Superior temporal gyrus (tissue), 1 donor: ENCODE data around the gene TYRO3.

Experiments
- DNase-seq: peaks from one replicate; pipeline ENCODE4 v3.0.0-alpha.2; 2016; ENCODE audit errors: extremely low spot score

TYRO3 gene

DNA sequence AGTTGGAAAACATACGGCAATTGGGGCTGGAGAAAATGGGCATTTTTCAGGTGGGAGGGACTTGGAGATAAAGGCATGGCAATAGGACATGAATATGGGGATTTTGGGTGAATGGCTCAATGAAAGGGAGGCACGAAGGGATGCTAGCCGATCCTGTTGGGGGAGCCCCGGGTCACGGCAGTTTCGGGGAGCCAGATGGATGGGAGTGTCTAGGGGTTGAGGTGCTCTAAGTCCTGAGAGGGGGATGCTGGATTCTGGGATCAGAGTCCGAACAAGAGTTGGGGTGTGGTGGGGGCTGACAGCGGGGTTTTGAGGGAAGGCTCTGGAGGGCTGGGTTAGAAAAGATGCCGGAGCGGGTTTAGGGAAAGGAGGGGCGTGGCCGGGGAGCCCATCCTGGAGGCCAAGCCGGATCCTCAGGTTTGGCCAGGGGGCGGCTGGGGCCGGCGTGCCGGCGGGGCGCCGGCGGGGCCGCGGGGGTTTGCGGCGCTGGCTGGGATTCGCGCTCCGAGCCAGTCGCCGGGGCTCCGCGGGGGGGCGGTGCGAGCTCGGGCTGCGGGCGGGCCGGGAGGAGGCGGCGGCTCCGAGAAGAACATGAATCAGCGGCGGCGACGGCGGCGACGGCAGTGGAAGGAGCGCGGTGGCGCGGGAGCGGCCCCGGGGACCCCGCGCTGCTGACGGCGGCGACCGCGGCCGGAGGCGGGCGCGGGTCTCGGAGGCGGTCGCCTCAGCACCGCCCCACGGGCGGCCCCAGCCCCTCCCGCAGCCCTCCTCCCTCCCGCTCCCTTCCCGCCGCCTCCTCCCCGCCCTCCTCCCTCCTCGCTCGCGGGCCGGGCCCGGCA, at the start of gene TYRO3:
TYRO3 (plus strand) TSS at position 813 of the 839 bp plus-strand sequence. CDS start 46 bp downstream, outside the sequence.
- DNase-seq, result peak; percentile 60

DNA sequence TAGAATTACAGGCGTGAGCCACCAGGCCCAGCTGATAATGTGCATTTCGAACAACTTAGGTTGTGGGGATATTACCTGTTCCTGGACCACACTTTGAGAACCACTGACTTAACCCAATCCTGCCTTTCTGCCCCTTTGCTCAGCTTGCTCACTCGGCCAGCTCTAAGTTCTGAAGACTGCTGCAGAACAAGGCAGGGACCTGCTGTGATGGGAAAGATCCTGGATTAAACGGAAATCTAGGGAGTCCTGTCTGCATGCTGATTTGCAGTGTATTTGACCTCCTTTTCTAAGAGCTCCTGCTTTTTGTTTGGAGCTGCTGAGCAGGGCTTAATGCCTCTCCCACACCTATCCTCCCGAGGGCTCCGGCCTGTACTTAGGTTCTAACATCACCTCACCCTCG, 48.3 kb upstream of the TYRO3 start:
- DNase-seq, result no peak

DNA sequence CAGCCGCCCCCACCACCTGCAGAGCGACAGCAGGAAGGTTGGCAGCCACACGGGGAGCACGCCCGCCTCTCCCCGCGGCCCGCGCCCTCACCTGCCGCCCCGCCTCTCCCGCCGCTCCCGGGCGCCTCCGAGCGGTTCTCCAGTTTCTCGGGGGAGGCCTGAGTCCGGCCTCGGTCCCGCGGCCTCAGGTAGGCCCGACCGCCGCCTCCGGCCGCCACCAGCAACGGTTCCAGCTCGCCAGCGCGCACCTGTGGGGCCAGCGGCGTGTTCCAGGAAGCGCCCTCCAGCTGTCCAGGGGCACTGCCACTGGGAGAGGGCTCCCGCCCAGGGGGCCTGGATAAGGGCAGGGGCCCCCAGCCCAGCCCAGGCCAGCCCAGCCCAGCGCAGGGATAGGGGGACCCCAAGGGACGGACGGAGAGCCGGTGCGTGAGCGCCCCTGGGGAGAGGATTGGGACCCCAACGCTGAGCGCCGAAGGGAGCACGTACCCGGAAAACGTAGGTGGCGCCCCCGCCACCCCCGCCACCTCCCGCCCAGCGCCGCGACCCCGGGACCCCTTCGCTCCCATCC, 47.6 kb upstream of the TYRO3 start:
- no peak for DNase-seq

DNA sequence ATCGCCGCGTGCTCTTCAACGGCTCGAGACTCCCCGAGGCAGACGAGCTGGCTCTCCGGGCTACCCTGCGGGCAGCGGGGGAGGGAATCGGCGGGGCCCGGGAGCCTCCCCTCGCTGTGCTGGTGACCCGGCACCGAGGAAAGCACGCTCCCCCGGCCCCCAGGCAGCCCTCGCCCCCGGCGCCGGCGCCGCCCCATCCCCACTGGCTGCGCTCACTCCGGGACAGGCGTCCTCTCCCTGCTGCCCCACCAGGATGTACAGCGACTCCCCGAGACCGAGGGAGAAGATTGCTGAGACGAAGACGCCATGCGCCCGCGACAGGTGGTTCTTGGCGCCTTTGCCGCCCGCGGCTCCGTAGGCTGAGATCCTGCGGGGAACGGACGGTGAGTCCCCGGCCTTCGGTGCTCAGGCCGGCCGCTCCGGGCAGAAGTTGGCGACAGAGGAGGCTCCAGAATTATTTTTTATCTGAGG, 47.1 kb upstream of the TYRO3 start:
- no peak for DNase-seq

GRCh38 chr15:41512512-41512939, 46.5 kb upstream of the TYRO3 start:
- no peak for DNase-seq

DNA sequence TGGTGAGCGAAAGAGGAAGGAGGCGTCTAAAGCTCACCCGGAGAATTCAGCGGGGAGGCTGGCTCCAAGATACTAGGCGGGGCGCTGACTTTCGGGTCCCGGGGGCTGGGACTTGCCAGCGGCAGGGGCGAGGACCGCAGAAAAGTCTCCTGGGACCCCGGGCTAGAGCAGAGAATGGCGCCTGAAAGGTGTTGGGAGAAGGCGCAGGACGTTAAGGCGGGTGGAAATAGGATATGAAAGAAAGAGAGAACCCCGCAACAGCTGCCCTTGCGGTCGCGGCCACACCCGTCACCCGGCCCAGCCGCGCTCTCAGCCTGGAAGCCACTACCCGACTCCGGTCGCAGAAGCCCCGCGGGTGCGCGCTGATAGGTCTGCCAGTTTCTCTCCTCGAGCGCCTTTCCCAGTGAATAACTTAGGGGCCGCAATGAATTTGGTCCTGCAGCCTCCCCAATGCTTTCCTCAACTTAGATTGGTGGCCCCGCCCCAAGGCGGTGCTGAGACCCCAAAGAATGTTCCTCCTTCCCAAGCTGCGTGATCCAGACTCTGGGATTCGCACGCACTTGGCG, 46.0 kb upstream of the TYRO3 start:
- DNase-seq, result no peak

DNA sequence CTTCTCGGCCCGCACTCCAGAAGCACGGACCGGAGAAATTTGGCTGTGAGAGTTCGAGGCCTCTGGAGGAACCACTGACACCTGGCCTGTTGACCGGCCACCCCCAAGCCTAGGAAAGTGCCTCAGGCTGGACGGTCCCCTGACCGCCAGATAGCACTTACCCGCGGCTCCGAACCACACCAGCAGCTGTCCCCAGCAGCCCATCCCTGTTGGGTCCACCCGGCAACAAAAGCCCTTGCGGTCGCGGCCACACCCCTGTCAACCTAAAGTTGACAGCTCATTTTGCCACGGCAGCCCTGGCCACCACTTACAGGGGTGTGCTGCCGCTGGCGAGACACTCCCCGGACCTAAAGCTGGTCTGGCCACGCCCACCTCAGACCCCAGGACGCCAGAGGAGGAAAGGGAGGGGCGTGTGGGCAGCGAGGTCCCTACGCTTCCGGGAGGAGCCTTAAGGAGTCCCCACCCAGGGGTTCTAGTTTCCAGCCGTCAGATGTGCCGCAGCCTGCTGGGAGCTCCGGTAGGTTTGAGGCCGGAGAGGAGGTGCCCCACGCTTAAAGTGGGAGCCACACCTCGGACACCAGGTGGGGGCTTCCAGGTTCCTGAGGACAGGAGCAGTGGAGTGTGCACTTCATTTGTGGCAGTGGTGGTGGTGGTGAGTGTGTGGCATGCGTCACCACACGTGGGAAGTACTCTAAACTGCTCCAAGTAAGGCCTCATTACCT, 45.3 kb upstream of the TYRO3 start, which contains the start of gene LTK:
LTK (minus strand) TSS at position 322 of the 722 bp plus-strand sequence; CDS start at position 204, 118 bp downstream.
- no peak for DNase-seq

GRCh38 chr15:41517895-41518449, 41.0 kb upstream of the TYRO3 start:
- DNase-seq, result no peak

- DNase-seq, result no peak
These were observed 38.4 kb upstream of the TYRO3 start for GRCh38 chr15:41520636-41521035.

DNA sequence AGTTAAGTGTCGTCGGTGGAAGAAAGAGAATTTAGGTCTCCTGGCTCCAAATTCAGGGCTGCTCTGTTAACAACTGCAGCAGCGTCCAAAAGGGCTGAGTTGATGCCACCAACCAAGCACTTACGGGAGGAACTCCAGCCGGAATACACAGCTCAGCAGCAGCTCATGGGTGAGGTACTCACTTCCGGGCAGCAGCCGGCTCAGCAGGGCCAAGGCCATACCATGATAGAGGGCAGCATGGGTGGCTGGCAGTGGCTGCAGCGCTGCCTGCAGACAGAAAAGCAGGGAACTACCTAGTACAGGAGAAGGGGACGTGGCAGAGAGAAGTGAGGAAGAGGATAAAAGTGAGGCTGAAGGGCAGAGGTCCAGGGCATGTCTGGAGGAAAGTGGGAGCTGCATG, 37.4 kb upstream of the TYRO3 start:
- no peak for DNase-seq

DNA sequence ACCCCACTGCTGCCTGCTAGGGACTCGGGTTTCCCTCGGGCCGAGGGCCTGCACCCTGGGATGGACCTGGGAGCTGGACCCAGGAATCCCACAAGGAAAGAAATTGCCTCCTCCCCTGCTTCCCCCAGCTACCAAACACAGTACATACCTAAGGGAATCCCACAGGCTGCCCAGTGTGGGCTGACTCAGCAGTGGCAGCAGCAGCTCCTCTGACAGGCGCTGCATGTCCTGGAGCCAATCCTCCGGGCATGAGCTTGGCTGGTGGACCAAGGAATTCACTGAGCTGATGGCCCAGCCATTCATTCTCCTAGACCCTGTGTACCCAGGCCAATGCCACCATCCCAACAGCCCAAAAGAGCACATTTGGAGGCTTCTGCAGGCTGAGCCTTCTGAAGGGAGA, 35.9 kb upstream of the TYRO3 start:
- DNase-seq, result no peak

DNA sequence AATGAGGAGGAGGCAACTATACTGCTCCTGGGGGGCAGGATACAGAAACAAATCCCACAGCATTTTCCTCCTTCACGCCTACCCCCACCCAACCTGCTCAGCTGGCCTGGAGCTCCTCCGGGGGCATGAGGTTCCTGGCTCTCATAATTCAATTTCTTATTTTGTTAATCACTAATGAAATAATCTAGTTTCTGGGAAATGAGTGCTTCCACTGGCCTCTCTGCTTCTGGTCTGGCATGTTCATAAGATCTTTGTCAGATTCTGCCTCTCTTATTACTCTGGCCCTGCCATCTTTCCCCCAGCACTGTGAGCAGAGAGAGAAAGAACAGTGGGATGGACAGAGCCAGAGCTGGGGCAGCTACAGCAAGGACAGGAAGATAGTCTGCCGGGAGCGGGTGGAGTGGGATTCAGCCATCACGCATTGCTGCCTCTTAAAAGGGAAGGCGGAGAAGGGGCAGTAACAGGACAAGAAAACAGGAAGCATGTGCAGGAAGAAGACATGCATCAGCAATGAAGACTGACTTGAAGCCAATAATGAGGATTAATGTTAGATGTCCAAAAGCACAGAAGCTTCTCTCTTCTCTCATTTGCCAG, 28.6 kb upstream of the TYRO3 start:
- no peak for DNase-seq

- no peak for DNase-seq
These were observed 23.5 kb upstream of the TYRO3 start for GRCh38 chr15:41535544-41535943.

DNA sequence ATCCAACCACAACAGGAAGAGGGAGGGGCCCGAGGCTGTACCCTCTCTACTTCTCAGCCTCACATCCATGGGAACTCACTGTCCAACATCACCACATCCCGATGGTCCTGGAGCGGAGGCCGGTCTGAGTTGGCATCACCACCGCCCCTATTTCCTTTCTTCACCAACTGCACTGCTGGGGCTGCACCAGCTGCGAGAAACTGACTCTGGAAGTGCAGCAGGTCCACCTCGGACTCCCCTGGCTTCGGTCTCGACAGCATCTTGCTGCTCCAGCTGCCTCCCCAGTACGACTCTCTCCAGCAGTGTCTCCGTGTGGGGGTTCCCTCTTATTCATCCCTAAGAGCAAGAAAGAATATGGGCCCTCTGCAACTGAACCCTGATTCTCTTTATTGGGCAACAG, 22.1 kb upstream of the TYRO3 start:
- no peak for DNase-seq

DNA sequence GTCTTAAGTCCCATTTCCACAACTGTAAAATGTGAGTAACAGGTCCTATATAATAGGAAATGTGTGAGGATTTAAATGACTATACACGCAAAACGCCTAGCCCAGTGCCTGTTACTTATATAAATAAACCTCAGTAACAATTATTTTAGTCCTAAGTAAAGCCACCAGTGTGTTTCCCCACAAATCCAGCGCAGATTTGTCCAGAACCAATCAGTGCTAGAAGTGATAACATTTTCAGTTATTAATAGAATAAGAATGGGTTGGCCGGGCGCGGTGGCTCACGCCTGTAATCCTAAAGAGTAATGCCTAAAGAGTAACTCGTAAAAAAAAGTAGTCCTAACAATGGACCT, 15.5 kb upstream of the TYRO3 start:
- no peak for DNase-seq

DNA sequence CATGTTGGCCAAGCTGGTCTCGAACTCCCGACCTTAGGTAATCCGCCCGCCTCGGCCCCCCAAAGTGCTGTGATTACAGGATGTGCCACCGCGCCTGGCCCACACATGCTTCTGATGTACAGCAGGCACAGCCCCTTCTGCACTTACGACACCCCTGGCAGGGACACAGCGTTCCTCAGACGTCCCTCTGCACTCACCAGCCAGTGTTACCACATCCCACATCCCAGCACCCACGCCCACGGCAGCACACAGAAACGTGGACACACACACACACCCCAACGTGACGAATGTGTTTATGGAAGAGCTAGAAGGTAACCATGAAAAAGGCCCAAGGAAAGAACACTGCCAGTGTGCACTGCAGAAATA, 14.4 kb upstream of the TYRO3 start:
- DNase-seq, result peak; percentile 47

GRCh38 chr15:41545218-41545617, 13.8 kb upstream of the TYRO3 start:
- DNase-seq, result no peak

- no peak for DNase-seq
These were observed 11.9 kb upstream of the TYRO3 start for GRCh38 chr15:41546851-41547786.

DNA sequence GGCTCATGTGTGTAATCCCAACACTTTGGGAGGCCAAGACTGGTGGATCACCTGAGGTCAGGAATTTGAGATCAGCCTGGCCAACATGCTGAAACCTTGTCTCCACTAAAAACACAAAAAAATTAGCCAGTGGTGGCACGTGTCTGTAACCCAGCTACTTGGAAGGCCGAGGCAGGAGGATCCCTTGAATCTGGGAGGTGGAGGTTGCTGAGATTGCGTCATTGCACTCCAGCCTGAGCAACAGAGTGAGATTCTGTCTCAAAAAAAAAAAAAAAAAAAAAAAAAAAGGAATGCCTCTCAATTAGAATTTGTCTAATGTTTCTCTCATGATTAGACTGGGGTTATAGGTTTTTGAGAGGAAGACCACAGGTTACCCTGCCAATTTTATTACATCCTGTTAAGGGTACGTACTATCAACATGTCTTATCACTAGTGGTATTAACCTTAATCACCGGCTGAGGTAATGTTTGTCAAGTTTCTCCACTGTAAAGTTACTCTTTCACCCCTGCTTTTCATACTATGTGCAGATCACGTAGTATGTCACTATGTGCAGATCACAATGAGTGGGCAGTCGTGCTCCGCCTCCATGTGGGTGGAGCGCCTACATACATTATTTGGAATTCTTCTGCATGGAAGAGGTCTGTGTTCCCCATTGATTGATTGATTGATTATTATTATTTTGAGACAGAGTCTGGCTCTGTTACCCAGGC, 8.8 kb upstream of the TYRO3 start:
- DNase-seq, result no peak

- no peak for DNase-seq
These were observed 5.3 kb upstream of the TYRO3 start for GRCh38 chr15:41553731-41554130.
